ENCODE measurements around the gene EXT2. TPM values are rescaled to one million over a fixed set of nuclear protein-coding genes. Genes with fewer than 3 reads are reported as not detected.

EXT2 gene
- total and polyA plus RNA-seq, 2 experiments from 2014 or later: 15.9 to 48.6 TPM

DNA sequence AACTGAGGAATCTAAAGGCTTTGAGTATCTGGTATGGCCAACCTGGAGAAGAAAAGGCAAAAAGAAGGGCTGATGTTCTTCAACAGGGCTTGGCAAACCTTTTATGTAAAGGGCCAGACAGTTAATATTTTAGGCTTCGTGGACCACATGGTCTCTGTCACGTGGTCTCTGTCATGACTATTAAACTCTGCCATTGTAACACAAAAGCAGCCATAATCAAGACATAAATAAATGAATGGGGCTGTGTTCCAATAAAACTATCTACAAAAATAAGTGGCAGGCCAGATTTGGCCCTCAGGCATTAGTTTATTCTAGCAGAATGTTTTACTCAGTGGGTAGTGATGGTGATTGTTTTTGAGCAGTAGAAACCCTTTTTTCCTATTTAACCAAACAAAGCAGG, 48.2 kb upstream of the EXT2 start:
- Mint-ChIP-seq H3K4me3 (no peak overlapping the region), H3K4me1 (no peaks in the 10 kb centered on the region), H3K36me3 (ENCODE audit: low read depth) (no peaks in the 10 kb centered on the region), H3K27ac (no peak overlapping the region), H3K27me3 (ENCODE audit: insufficient read depth, low read depth, poor library complexity) (no peaks in the 10 kb centered on the region), H3K9me3 (no peaks in the 10 kb centered on the region; the same call in 2 of the 3 replicates)
- H3K4me2 ChIP-seq: no peak overlapping the region
- H3K4me1 ChIP-seq (ENCODE audit: insufficient read depth): no peaks in the 10 kb centered on the region
- no peak overlapping the region for H3K4me3 ChIP-seq
- H3K79me2 ChIP-seq (replicated peaks; ENCODE audit: insufficient read depth): no peaks in the 10 kb centered on the region
- 0 out of 2 replicates have a peak, but pooled peaks cover 4% of the 10 kb centered on the region for H3K9me2 ChIP-seq (ENCODE audit: insufficient read depth)
- no peaks in the 10 kb centered on the region for H3F3A ChIP-seq (replicated peaks; ENCODE audit: low read depth)
- no peaks in the 10 kb centered on the region for H3K27me3 ChIP-seq (ENCODE audit: insufficient read depth)
- ATAC-seq: no peak
- DNase-seq (ENCODE audit: low spot score): no peak
- H2AFZ ChIP-seq: no peak overlapping the region
- no peaks in the 10 kb centered on the region for H3K36me3 ChIP-seq (ENCODE audit: insufficient read depth)
- no peak overlapping the region for H3K27ac ChIP-seq (ENCODE audit: low read depth)
- TF ChIP-seq ZNF331 (CRISPR knock-in tag; IDR thresholded peaks at IDR 0.05; ENCODE audit: low read depth): no peak
- no peaks in the 10 kb centered on the region for H4K20me1 ChIP-seq (replicated peaks; ENCODE audit: insufficient read depth)

DNA sequence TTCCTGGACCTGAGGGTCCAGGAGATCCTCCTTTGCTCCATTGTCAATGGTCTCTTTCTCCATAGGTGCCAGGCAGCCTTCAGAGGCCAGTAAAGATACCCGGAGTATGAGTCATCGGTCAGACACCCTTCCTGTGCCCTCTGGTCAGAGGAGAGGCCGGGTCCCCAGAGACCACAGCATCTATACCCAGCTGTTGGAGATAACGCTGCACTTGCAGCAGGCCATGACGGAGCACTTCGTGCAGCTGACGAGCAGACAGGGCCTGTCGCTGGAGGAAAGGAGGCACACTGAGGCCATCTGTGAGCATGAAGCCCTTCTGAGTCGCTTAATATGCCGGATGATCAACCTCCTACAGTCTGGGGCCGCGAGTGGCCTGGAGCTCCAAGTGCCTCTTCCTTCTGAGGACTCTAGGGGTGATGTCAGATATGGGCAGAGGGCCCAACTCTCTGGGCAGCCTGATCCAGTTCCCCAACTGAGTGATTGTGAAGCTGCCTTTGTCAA, 47.5 kb upstream of the EXT2 start, which contains the start of gene ACCSL:
Gene ACCSL, plus strand, starts transcription at position 51 of the 501 bp plus-strand sequence. Its CDS starts 56 bp downstream, at position 107.
- Histone ChIP-seq H3K79me2 (replicated peaks; ENCODE audit: insufficient read depth) (no peaks in the 10 kb centered on the region), H3K27me3 (ENCODE audit: insufficient read depth) (no peaks in the 10 kb centered on the region), H3K4me3 (no peak within 1 kb of the TSS), H3K9me2 (ENCODE audit: insufficient read depth) (peaks cover 9% of the 10 kb centered on the region; the same call in 1 of the 2 replicates), H3K36me3 (ENCODE audit: insufficient read depth) (no peaks in the 10 kb centered on the region), H3K4me1 (ENCODE audit: insufficient read depth) (no peaks in the 10 kb centered on the region), H2AFZ (no peak within 1 kb of the TSS), H3K4me2 (no peak within 1 kb of the TSS), H4K20me1 (replicated peaks; ENCODE audit: insufficient read depth) (no peaks in the 10 kb centered on the region), H3F3A (replicated peaks; ENCODE audit: low read depth) (no peaks in the 10 kb centered on the region), H3K27ac (ENCODE audit: low read depth) (no peak within 1 kb of the TSS)
- ATAC-seq: no peak
- Mint-ChIP-seq H3K4me1 (no peaks in the 10 kb centered on the region), H3K27me3 (ENCODE audit: insufficient read depth, low read depth, poor library complexity) (no peaks in the 10 kb centered on the region), H3K36me3 (ENCODE audit: low read depth) (no peaks in the 10 kb centered on the region), H3K4me3 (no peak within 1 kb of the TSS; the same call in 2 of the 3 replicates), H3K27ac (no peak within 1 kb of the TSS), H3K9me3 (no peaks in the 10 kb centered on the region; the same call in 2 of the 3 replicates)
- TF ChIP-seq ZNF114 (CRISPR knock-in tag; IDR thresholded peaks at IDR 0.05): no peak
- no peak for TF ChIP-seq NANOG (IDR thresholded peaks at IDR 0.05; ENCODE audit: borderline replicate concordance)
- TF ChIP-seq EZH2 (IDR thresholded peaks at IDR 0.05; ENCODE audit: low read depth, unreplicated experiment): no peak
- no peak for TF ChIP-seq EZH2phosphoT487 (IDR thresholded peaks at IDR 0.05; ENCODE audit: unreplicated experiment)
- no peak for TF ChIP-seq ZNF331 (CRISPR knock-in tag; IDR thresholded peaks at IDR 0.05; ENCODE audit: low read depth)
- TF ChIP-seq CREB1 (CRISPR knock-in tag; IDR thresholded peaks at IDR 0.05; ENCODE audit: low read depth): no peak
- no peak for DNase-seq (ENCODE audit: low spot score)

DNA sequence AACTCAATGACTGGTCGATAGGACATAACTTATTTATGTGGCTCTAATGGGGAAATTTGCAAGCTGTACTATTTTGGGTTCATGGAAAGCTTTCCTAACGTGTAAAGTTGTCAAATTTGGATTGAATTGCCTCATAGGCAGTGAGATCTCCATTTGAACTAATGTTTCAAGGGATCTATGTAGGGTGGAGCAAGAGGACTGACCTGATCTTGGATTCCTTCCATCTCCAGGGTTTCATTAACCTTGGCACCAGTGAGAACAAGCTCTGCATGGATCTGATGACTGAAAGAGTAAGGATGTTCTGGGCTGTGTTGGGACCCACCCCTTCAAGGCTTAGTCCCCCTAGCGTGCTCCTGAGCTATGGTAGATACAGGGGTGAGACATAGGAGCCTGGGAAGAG, 45.6 kb upstream of the EXT2 start:
- Mint-ChIP-seq H3K27me3 (ENCODE audit: insufficient read depth, low read depth, poor library complexity) (peaks cover 2% of the 10 kb centered on the region), H3K27ac (no peak overlapping the region), H3K4me1 (no peaks in the 10 kb centered on the region), H3K4me3 (no peak overlapping the region), H3K36me3 (ENCODE audit: low read depth) (no peaks in the 10 kb centered on the region), H3K9me3 (no peaks in the 10 kb centered on the region; the same call in 2 of the 3 replicates)
- no peak for DNase-seq (ENCODE audit: low spot score)
- peaks cover 9% of the 10 kb centered on the region; the same call in 1 of the 2 replicates for H3K9me2 ChIP-seq (ENCODE audit: insufficient read depth)
- H3K27me3 ChIP-seq (ENCODE audit: insufficient read depth): no peaks in the 10 kb centered on the region
- H3K4me1 ChIP-seq (ENCODE audit: insufficient read depth): no peaks in the 10 kb centered on the region
- H4K20me1 ChIP-seq (replicated peaks; ENCODE audit: insufficient read depth): no peaks in the 10 kb centered on the region
- no peak overlapping the region for H3K4me2 ChIP-seq
- no peaks in the 10 kb centered on the region for H3K79me2 ChIP-seq (replicated peaks; ENCODE audit: insufficient read depth)
- H3F3A ChIP-seq (replicated peaks; ENCODE audit: low read depth): no peaks in the 10 kb centered on the region
- no peaks in the 10 kb centered on the region for H3K36me3 ChIP-seq (ENCODE audit: insufficient read depth)
- no peak overlapping the region for H3K4me3 ChIP-seq
- H2AFZ ChIP-seq: no peak overlapping the region
- no peak for ATAC-seq
- no peak overlapping the region for H3K27ac ChIP-seq (ENCODE audit: low read depth)
- TF ChIP-seq STAT1 (IDR thresholded peaks at IDR 0.05; ENCODE audit: unreplicated experiment) (no peak), ZNF114 (CRISPR knock-in tag; IDR thresholded peaks at IDR 0.05) (no peak), CREB1 (CRISPR knock-in tag; IDR thresholded peaks at IDR 0.05; ENCODE audit: low read depth) (no peak), NANOG (IDR thresholded peaks at IDR 0.05; ENCODE audit: borderline replicate concordance) (no peak), JUNB (IDR thresholded peaks at IDR 0.05; ENCODE audit: unreplicated experiment) (no peak)
- TF ChIP-seq, protein P1, sequence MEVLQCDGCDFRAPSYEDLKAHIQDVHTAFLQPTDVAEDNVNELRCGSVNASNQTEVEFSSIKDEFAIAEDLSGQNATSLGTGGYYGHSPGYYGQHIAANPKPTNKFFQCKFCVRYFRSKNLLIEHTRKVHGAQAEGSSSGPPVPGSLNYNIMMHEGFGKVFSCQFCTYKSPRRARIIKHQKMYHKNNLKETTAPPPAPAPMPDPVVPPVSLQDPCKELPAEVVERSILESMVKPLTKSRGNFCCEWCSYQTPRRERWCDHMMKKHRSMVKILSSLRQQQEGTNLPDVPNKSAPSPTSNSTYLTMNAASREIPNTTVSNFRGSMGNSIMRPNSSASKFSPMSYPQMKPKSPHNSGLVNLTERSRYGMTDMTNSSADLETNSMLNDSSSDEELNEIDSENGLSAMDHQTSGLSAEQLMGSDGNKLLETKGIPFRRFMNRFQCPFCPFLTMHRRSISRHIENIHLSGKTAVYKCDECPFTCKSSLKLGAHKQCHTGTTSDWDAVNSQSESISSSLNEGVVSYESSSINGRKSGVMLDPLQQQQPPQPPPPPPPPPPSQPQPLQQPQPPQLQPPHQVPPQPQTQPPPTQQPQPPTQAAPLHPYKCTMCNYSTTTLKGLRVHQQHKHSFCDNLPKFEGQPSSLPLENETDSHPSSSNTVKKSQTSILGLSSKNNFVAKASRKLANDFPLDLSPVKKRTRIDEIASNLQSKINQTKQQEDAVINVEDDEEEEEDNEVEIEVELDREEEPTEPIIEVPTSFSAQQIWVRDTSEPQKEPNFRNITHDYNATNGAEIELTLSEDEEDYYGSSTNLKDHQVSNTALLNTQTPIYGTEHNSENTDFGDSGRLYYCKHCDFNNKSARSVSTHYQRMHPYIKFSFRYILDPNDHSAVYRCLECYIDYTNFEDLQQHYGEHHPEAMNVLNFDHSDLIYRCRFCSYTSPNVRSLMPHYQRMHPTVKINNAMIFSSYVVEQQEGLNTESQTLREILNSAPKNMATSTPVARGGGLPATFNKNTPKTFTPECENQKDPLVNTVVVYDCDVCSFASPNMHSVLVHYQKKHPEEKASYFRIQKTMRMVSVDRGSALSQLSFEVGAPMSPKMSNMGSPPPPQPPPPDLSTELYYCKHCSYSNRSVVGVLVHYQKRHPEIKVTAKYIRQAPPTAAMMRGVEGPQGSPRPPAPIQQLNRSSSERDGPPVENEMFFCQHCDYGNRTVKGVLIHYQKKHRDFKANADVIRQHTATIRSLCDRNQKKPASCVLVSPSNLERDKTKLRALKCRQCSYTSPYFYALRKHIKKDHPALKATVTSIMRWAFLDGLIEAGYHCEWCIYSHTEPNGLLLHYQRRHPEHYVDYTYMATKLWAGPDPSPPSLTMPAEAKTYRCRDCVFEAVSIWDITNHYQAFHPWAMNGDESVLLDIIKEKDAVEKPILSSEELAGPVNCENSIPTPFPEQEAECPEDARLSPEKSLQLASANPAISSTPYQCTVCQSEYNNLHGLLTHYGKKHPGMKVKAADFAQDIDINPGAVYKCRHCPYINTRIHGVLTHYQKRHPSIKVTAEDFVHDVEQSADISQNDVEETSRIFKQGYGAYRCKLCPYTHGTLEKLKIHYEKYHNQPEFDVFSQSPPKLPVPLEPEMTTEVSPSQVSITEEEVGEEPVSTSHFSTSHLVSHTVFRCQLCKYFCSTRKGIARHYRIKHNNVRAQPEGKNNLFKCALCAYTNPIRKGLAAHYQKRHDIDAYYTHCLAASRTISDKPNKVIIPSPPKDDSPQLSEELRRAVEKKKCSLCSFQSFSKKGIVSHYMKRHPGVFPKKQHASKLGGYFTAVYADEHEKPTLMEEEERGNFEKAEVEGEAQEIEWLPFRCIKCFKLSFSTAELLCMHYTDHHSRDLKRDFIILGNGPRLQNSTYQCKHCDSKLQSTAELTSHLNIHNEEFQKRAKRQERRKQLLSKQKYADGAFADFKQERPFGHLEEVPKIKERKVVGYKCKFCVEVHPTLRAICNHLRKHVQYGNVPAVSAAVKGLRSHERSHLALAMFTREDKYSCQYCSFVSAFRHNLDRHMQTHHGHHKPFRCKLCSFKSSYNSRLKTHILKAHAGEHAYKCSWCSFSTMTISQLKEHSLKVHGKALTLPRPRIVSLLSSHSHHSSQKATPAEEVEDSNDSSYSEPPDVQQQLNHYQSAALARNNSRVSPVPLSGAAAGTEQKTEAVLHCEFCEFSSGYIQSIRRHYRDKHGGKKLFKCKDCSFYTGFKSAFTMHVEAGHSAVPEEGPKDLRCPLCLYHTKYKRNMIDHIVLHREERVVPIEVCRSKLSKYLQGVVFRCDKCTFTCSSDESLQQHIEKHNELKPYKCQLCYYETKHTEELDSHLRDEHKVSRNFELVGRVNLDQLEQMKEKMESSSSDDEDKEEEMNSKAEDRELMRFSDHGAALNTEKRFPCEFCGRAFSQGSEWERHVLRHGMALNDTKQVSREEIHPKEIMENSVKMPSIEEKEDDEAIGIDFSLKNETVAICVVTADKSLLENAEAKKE (CRISPR knock-in tag; IDR thresholded peaks at IDR 0.05): no peak
- TF ChIP-seq, protein P2, sequence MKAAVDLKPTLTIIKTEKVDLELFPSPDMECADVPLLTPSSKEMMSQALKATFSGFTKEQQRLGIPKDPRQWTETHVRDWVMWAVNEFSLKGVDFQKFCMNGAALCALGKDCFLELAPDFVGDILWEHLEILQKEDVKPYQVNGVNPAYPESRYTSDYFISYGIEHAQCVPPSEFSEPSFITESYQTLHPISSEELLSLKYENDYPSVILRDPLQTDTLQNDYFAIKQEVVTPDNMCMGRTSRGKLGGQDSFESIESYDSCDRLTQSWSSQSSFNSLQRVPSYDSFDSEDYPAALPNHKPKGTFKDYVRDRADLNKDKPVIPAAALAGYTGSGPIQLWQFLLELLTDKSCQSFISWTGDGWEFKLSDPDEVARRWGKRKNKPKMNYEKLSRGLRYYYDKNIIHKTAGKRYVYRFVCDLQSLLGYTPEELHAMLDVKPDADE (IDR thresholded peaks at IDR 0.05): no peak
